WI38 (cell line): ENCODE data around the gene MPRIP.

Experiments
- H3K4me3 ChIP-seq: 2 replicates; pipeline ENCODE4 v1.5.1; 2011; ENCODE audit warnings: low read depth, mild to moderate bottlenecking, control low read depth, low read length
- TF ChIP-seq, protein P1 (sequence below): IDR thresholded peaks from 2 replicates; pipeline ENCODE4 v1.5.1; 2012; ENCODE audit warnings: low read depth, mild to moderate bottlenecking, control low read depth, low read length

MPRIP gene

DNA sequence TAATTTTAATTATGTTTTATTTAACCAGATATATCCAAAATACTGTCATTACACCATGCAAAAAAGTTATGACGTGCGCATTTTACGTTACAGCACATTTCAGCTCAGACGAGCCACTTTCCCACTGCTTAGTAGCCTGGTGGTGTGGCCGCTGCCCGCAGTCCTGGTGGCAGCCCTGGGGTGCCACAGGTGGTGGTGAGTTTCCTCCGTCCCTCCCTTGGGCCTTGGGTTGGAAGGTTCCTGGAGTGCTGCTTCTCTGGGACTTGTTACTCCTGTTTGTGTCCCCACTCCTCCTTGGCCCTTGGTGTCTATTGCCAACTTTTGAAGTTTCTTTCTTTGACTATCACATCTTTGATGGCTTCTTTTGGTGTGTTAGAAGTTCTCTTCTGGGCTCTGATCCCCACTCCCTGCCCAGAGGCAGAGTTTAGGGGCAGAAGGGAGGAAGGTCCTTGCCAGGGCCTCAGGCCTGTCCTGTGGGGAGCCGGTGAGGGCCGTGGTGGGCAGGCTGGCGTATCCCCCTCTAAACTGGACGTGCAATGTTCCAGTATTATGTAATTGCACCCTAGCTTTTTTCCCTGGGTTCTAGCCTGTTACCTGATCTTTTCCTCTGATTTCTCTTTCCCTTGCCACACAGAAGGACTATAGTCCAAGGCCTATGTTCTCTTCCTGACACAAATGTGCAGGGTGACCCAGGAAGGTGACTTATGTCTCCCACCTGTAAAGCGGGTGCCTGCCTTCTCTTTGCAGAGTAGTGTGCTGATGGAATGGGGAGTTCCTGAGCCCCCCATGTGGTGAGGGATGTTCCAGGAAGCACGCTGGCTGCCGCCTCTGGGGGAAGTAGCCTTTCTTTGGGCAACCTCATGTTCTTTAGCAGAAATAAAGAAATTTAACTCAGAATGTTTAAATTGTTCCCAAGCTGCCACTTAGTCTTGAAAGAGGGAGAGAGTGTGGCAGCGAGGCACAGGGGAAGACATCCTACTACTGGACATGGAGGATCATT lies 8.4 kb downstream of the MPRIP start:
- TF ChIP-seq, protein P1, sequence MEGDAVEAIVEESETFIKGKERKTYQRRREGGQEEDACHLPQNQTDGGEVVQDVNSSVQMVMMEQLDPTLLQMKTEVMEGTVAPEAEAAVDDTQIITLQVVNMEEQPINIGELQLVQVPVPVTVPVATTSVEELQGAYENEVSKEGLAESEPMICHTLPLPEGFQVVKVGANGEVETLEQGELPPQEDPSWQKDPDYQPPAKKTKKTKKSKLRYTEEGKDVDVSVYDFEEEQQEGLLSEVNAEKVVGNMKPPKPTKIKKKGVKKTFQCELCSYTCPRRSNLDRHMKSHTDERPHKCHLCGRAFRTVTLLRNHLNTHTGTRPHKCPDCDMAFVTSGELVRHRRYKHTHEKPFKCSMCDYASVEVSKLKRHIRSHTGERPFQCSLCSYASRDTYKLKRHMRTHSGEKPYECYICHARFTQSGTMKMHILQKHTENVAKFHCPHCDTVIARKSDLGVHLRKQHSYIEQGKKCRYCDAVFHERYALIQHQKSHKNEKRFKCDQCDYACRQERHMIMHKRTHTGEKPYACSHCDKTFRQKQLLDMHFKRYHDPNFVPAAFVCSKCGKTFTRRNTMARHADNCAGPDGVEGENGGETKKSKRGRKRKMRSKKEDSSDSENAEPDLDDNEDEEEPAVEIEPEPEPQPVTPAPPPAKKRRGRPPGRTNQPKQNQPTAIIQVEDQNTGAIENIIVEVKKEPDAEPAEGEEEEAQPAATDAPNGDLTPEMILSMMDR, result no peak
- H3K4me3 ChIP-seq, result no peak overlapping the region

DNA sequence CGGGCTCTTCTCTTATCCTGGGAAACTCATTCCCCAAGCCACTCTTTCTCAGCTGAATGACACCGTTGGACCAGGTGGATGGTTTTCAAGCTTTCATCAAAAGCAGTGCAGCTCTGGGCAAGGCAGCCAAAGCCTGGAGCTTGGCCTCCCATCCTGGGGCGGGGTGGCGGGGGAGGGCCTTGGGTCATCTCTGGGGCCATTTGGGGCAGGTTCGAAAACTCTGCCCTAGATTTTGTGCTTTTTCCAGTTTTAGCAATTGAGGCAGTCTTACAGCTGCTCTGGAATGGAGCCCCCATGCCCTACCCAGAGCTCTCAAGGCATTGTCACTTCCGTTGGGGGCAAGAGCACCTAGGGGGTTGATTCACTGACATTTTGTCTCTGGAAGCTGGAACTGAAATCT lies 9.1 kb downstream of the MPRIP start:
- TF ChIP-seq, protein P1, result no peak
- H3K4me3 ChIP-seq, result no peak overlapping the region

DNA sequence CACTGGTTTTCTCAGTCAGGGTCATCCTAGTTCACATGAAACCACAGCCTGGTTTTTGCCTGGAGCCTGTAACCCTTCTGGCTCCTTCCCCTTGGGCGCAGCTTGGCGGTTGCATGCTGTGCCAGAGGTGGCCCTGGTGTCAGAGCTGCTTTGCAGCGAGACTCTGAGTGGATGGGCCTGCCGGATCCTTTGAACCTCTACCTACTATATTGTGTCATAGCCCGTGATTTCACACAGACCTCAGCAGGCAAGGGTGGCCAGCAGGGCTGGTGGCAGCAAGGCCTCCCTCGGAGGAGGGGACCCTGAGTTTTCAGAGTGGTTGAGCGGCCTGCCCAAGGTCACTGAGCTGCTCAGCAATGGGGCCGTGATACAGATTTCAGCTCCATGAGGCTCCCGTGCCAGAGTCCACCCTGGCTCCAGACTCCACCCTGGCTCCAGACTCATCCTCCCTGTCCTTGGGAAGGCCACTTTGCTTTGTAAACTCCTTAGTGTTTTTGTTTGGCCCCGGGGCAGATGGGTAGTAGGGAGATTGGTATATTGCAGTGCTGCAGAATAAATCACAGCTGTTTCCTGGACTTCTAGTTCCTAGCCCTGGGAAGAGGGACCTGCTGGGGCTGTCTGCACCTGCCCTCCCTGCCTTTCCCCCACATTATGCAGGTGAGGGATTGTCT lies 9.7 kb downstream of the MPRIP start:
- TF ChIP-seq, protein P1, result no peak
- H3K4me3 ChIP-seq, result no peak overlapping the region

DNA sequence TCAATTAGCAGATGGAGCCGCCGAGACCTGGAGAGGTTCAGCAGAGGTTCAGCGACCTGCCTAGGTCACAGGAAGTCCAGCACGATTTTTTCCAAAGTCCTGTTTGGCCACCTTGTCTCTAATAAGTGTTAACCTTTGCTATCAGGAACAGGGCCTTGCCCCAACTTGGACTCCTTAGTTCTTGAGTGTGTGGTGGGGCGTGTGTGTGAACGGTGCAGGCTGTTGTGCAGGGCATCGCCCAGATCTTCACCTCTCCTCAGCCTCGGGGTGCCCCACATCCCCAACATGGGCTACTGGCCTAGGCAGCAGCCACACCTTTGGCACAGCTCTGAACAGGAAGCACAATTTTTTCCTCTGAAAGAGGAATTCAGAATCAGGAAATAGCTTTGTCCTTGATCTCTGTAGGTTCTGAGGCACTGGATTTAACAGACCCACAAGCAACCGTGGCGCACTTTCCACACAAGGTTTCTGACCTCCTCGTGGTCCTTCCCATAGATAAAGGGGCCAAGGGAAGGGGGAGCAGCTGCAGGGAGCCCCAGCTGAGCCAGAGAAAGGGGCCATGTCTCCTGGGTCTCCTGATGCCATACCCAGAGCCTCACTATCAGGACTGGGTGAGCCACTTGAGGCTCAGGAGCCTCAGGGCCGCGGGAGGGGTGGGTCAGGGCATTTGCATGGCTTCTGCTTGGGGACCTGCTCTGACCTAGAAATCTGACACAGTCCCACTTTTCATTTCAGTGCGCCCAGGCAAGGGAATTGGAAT lies 10.4 kb downstream of the MPRIP start:
- H3K4me3 ChIP-seq, result no peak overlapping the region
- TF ChIP-seq, protein P1, result no peak

DNA sequence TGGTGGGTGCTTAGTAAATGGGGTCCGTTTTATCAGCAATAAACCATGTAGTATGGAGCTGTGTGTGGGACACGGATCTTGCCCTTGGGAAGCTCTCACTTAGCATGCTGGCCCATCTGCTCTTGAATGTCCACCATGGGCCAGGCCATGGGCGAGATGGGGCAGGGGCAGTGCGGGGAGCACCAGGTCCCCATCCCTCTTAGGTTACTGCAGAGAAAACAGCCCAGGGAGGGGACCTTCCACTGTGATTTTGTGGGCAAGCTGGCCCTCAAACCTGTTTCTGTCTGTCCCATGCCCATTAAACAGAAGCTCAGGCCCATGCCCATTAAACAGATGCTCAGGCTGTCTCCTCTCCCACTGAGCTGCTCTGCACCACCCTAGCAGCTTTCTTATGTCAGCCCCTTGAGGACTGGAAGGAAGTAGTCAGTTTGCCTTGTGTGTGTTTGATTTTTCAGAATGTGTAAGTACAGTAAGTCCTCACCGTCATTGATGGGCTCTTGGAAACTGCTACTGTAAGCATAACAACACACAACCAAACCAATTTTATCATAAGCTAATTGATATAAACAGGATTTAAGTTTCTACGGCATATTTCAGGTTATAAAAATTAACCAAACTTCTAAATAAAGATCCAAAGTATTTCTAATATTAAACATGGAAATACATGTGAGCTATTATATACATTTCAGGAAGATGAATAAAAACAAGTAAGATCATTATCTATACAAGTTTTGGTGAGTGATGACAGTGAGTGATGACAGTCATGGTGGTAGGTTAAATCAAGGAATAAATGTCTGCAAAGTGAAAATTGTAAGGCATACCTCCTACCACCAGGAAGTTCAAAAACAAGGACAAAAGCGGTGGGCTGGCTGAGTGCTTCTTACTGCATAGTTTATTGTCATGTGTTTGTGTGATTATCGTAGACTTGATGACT lies 11.5 kb downstream of the MPRIP start:
- TF ChIP-seq, protein P1, result no peak
- no peak overlapping the region for H3K4me3 ChIP-seq

DNA sequence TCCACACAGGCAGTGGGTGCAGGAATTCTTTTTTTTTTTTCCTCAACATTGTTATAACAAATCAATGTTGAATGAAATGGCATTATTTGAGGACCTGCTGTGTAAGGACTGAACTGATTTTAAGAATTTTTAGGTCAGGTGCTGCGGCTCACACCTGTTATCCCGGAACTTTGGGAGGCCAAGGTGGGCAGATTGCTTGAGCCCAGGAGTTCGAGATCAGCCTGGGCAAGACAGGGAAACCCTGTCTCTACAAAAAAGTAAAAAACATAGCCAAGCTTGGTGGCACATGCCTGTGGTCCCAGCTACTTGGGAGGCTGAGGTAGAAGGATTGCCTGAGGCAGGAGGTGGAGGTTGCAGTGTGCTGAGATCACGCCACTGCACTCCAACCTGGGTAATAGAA lies 12.4 kb downstream of the MPRIP start:
- TF ChIP-seq, protein P1, result no peak
- no peak overlapping the region for H3K4me3 ChIP-seq
